ENCODE results near the gene OR52D1. TPM values are rescaled to one million over a fixed set of nuclear protein-coding genes. Genes with fewer than 3 reads are reported as not detected.

The OR52D1 gene
- total and polyA plus RNA-seq, 9 of the 15 experiments (the other 6 are each of a cell fraction or from before 2014, with no cell fraction given) = 0.14 to 1.3 (median 0.97) TPM; not detected in 6

- no peaks in the 10 kb centered on the region for H3K9me3 ChIP-seq (replicated peaks; ENCODE audit: control insufficient read depth, insufficient read depth, low read depth, low read length)
- no peaks in the 10 kb centered on the region for H3K36me3 ChIP-seq (ENCODE audit: control insufficient read depth, insufficient read depth, low read length)
- H3K4me2 ChIP-seq (ENCODE audit: insufficient read depth, low read length) = no peak overlapping the region
- peaks cover 0 to 7% of the 10 kb centered on the region in 2 experiments; a peak in 1 of 5 replicates for H3K27me3 ChIP-seq (ENCODE audit: control insufficient read depth in 2 of 2, insufficient read depth in 2 of 2, low read length in 2 of 2)
- H2AFZ ChIP-seq (ENCODE audit: low read depth, low read length) = no peak overlapping the region
- no peak for DNase-seq (ENCODE audit: extremely low read depth in 1 of 4, low spot score in 3 of 4)
- no peak overlapping the region for H3K4me3 ChIP-seq
- H4K20me1 ChIP-seq (replicated peaks; ENCODE audit: control insufficient read depth, insufficient read depth, low read length) = no peaks in the 10 kb centered on the region
- H3K4me1 ChIP-seq (replicated peaks in 1 of 2; ENCODE audit: control insufficient read depth in 2 of 2, insufficient read depth in 2 of 2, low read length in 2 of 2) = peaks cover 0 to 26% of the 10 kb centered on the region in 2 experiments; a peak in 4 of 5 replicates
- no peak overlapping the region for H3K9ac ChIP-seq (ENCODE audit: insufficient read depth in 1 of 2, low read depth in 2 of 2, low read length in 2 of 2)
- in situ Hi-C loops (cut with MboI) (no loop called here), intact Hi-C loops (cut with micrococcal nuclease) (no loop called here)
- H3K27ac ChIP-seq (ENCODE audit: extremely low read depth, low read depth, low read length) = no peak overlapping the region
- H3K9me1 ChIP-seq (ENCODE audit: control insufficient read depth, insufficient read depth, low read length) = no peaks in the 10 kb centered on the region
- CTCF ChIA-PET (ENCODE audit: low intra/inter-chr PET ratio) = no interaction called here
- BruUV-seq (replicated peaks) = no TSS peak
- 9% methylated on average over 1 of the region's 1 CpG for whole genome bisulfite sequencing (ENCODE audit: insufficient coverage, low coverage, missing lambda C conversion rate)
- no peaks in the 10 kb centered on the region for H3K79me2 ChIP-seq (ENCODE audit: control insufficient read depth, insufficient read depth, low read length)
- ATAC-seq = no peak
- POLR2A ChIA-PET = interaction anchor here (0.9 to 1.3 kb wide), 3 partner anchors 11 to 42 kb away, joined by 3 to 17 read pairs (median 3); no protein-coding TSS in a partner anchor
- FAIRE-seq = no peak
- TF ChIP-seq ZNF431 (CRISPR knock-in tag; IDR thresholded peaks at IDR 0.05) (no peak), FOS (IDR thresholded peaks at IDR 0.05; ENCODE audit: extremely low read depth, insufficient read length) (no peak), ZNF134 (CRISPR knock-in tag; conservative IDR thresholded peaks at IDR 0.05) (no peak), NR3C1 (CRISPR knock-in tag; IDR thresholded peaks at IDR 0.05) (no peak), GTF2E2 (tag; IDR thresholded peaks at IDR 0.05) (no peak), CREM (IDR thresholded peaks at IDR 0.05; ENCODE audit: low read depth) (no peak), THRB (CRISPR knock-in tag; conservative IDR thresholded peaks at IDR 0.05) (no peak), CUX1 (CRISPR knock-in tag; IDR thresholded peaks at IDR 0.05) (no peak), THRA (IDR thresholded peaks at IDR 0.05) (no peak), MITF (IDR thresholded peaks at IDR 0.05) (no peak), CTBP1 (IDR thresholded peaks at IDR 0.05; ENCODE audit: borderline replicate concordance) (no peak), IFI16 (CRISPR knock-in tag; IDR thresholded peaks at IDR 0.05) (no peak), WHSC1 (IDR thresholded peaks at IDR 0.05; ENCODE audit: low read length) (no peak)
These were observed 40.0 kb downstream of the OR52D1 start for GRCh38 chr11:5528495-5528894.

Data from K562 (cell line).